Right kidney (tissue), 1 donor: ENCODE results near the gene TGM4.

ENCODE experiments used
- DNase-seq: peaks from one replicate; pipeline ENCODE4 v3.0.0-alpha.2; 2016

The TGM4 gene

GRCh38 chr3:44880284-44880683, 5.9 kb downstream of the TGM4 start:
- no peak for DNase-seq

GRCh38 chr3:44883213-44883955, 9.0 kb downstream of the TGM4 start:
- DNase-seq = no peak

GRCh38 chr3:44883999-44884431, 9.6 kb downstream of the TGM4 start:
- no peak for DNase-seq

- DNase-seq = no peak
Measured at GRCh38 chr3:44885618-44886017, 11.2 kb downstream of the TGM4 start.

- no peak for DNase-seq
Measured at GRCh38 chr3:44886561-44886960, 12.2 kb downstream of the TGM4 start.

- no peak for DNase-seq
Measured at GRCh38 chr3:44887101-44887500, 12.7 kb downstream of the TGM4 start.

- no peak for DNase-seq
Measured at GRCh38 chr3:44890258-44890657, 15.8 kb downstream of the TGM4 start.

- DNase-seq = no peak
Measured at GRCh38 chr3:44890852-44891251, 16.4 kb downstream of the TGM4 start.

- no peak for DNase-seq
Measured at GRCh38 chr3:44892689-44893088, 18.3 kb downstream of the TGM4 start.

- DNase-seq = no peak
Measured at GRCh38 chr3:44893097-44893496, 18.7 kb downstream of the TGM4 start.

GRCh38 chr3:44894485-44894884, 20.1 kb downstream of the TGM4 start:
- DNase-seq = no peak

- no peak for DNase-seq
Measured at GRCh38 chr3:44896440-44896839, 22.0 kb downstream of the TGM4 start.

- no peak for DNase-seq
Measured at GRCh38 chr3:44899683-44900367, 25.4 kb downstream of the TGM4 start.

- no peak for DNase-seq
Measured at GRCh38 chr3:44902628-44903027, 28.2 kb downstream of the TGM4 start.

- no peak for DNase-seq
Measured at GRCh38 chr3:44903314-44903713, 28.9 kb downstream of the TGM4 start.

GRCh38 chr3:44903751-44904150, 29.3 kb downstream of the TGM4 start:
- no peak for DNase-seq

GRCh38 chr3:44905446-44906157, 31.2 kb downstream of the TGM4 start:
- DNase-seq = no peak

- no peak for DNase-seq
Measured at GRCh38 chr3:44906997-44907396, 32.6 kb downstream of the TGM4 start.

- DNase-seq = no peak
Measured at GRCh38 chr3:44907612-44908011, 33.2 kb downstream of the TGM4 start.

- DNase-seq = no peak
Measured at GRCh38 chr3:44909063-44909462, 34.7 kb downstream of the TGM4 start.

GRCh38 chr3:44910693-44911092, 36.3 kb downstream of the TGM4 start:
- DNase-seq = no peak

- peak; percentile 18 for DNase-seq
Measured at GRCh38 chr3:44913868-44914468, 39.6 kb downstream of the TGM4 start.

- DNase-seq = no peak
Measured at GRCh38 chr3:44914936-44915335, 40.5 kb downstream of the TGM4 start.
